Pancreas (tissue), 10 donors: ENCODE measurements around the gene OXNAD1. TPM values are rescaled to one million over a fixed set of nuclear protein-coding genes. Genes with fewer than 3 reads are reported as not detected.

Experiments
- ATAC-seq, 4 donors: fragments of 200-7000 bp; cut with Tn5 transposase; one replicate each; pipeline versions ENCODE4 v1.8.0 to v1.9.1; 2020; ENCODE audit warnings: mild to moderate bottlenecking in 4 of 4, moderate library complexity in 4 of 4
- DNase-seq, 6 donors: peaks; one replicate each; pipeline ENCODE4 v3.0.0-alpha.2; 2020
- FAIRE-seq: peaks from 2 replicates; lab custom pipeline; 2012; peaks lifted over from hg19 to GRCh38; lab: Jason Lieb, UNC
- H3K27ac ChIP-seq, 4 donors: fragments of 200-600 bp; sonication (generic); 1 replicate in 3 of 4; 2 replicates in 1 of 4; pipeline versions ENCODE4 v1.5.0 to v1.8.0; 2020
- H3K27me3 ChIP-seq, 4 donors: fragments of 200-600 bp; one replicate each; pipeline ENCODE4 v1.8.0; 2021
- H3K36me3 ChIP-seq, 3 donors: fragments of 200-600 bp; sonication (generic) in 1 of 3; one replicate each; pipeline versions ENCODE4 v1.5.0 to v1.8.0; 2020 to 2021
- H3K4me1 ChIP-seq, 3 donors: fragments of 200-600 bp; one replicate each; pipeline ENCODE4 v1.8.0; 2021
- H3K4me3 ChIP-seq, 4 donors: fragments of 200-600 bp; sonication (generic) in 2 of 4; one replicate each; pipeline versions ENCODE4 v1.5.0 to v1.8.0; 2020 to 2021
- H3K9me3 ChIP-seq, 4 donors: fragments of 200-600 bp; one replicate each; pipeline ENCODE4 v1.8.0; 2021
- WGBS, 2 donors: extraction: QIAGEN DNeasy Blood & Tissue Kit; methylation state at CpG; one replicate each; pipeline ENCODE4 v1.1.7; 2013; 5-methylcytosine and 5-hydroxymethylcytosine counted together
- intact Hi-C, 3 donors: fragments of 100-400 bp; cut with DNase I; formaldehyde crosslinking; loops; one replicate each; pipeline versions ENCODE4 v1.11.1 to v1.14.2; 2022
- polyA plus RNA-seq, 2 donors: library from polyadenylated mRNA; stranded (reverse); fragments of 200-250 nt; gene quantifications; one replicate each; pipeline ENCODE4 v1.2.3, GENCODE V29; 2013
- total RNA-seq, 6 donors: library from RNA; stranded (reverse); fragmentation: NEBNext Ultra II Directional in 4 of 6; extraction: Animal tissue kit (Norgen Biotek cat#: 25700) in 4 of 6; gene quantifications; one replicate each; pipeline versions ENCODE4 v1.2.1 to v1.2.4, GENCODE V29; 2021 to 2023
- TF ChIP-seq, protein P1 (sequence below), 4 donors: fragments of 200-600 bp; sonication (generic) in 3 of 4; IDR thresholded peaks; one replicate each; pipeline versions ENCODE4 v1.5.0 to v1.8.0; 2021; ENCODE audit warnings: antibody characterized with exemption in 4 of 4
- donor health status: healthy with polysubstance abuse.
- donor health status: DM: no; HTN: no; CAD: no; lungs with moderate emphysema.
- donor health status: DM: no; HTN: no; CAD: no.
- donor health status: control.
- donor health status: control.
- donor health status: Bipolar disorder and iron deficiency.
- donor health status: DM: yes; HTN: yes; CAD: no.
- donor health status: DM: no; HTN: no; CAD: no.
- donor health status: DM: no; HTN: no; CAD: no.
- donor health status: DM: yes; HTN: yes; CAD: no.

Gene OXNAD1
- total and polyA plus RNA-seq, 8 donors, result 2.8 to 6.7 (median 4.0) TPM

DNA sequence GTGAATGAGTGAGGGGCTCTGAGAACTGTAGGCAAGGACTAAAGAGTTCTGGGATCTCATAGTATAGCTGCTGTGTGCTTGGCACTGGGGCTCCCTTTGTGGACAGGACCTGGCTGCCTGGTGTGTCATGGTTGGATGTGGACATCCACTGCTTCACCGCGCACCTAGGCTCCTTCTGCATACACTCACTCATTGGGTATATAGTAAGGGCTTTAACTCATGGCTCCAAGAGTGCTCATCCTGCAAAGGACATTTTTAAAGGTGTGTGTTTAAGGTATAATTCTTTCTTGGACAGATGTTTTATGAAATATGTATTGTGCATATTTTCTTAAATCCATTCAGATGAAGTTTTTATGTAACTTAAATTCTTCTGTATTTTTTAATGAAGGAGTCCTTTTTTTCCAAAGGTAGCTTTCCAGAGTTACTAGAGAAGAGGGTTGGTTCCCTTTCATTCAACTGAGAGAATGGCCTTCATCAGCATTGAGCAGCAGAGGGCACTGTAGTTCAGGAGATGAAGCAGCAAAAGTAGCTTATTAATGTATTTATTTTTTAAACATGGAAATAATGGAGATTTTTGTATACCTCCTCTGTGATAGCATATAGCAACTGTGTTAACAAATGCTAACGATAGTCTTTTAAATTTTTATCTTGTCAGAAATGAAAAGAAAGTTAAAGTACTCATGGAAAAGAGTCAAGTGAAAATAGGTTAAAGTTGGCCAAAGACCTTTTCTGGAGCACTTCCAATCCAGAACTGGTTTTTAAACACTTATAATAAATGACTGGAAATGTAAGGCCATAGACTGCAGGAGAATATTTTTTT, 25.2 kb downstream of the OXNAD1 start:
- H3K27ac ChIP-seq, result no peak overlapping the region
- 52 to 59% methylated on average over 3 of the region's 3 CpGs for WGBS, 2 donors
- no peaks in the 10 kb centered on the region for H3K36me3 ChIP-seq
- ATAC-seq (peak in 3 of 4 donors; percentile 77 to 89 (median 84)), DNase-seq (peak in 2 of 6 donors; percentile 11 to 39), FAIRE-seq (peak; percentile 74)
- H3K4me3 ChIP-seq, result no peak overlapping the region
- intact Hi-C loops, result no loop called here
- H3K9me3 ChIP-seq, result no peaks in the 10 kb centered on the region
- TF ChIP-seq, protein P1, sequence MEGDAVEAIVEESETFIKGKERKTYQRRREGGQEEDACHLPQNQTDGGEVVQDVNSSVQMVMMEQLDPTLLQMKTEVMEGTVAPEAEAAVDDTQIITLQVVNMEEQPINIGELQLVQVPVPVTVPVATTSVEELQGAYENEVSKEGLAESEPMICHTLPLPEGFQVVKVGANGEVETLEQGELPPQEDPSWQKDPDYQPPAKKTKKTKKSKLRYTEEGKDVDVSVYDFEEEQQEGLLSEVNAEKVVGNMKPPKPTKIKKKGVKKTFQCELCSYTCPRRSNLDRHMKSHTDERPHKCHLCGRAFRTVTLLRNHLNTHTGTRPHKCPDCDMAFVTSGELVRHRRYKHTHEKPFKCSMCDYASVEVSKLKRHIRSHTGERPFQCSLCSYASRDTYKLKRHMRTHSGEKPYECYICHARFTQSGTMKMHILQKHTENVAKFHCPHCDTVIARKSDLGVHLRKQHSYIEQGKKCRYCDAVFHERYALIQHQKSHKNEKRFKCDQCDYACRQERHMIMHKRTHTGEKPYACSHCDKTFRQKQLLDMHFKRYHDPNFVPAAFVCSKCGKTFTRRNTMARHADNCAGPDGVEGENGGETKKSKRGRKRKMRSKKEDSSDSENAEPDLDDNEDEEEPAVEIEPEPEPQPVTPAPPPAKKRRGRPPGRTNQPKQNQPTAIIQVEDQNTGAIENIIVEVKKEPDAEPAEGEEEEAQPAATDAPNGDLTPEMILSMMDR (IDR thresholded peaks at IDR 0.05), result peak; percentile 23 to 56 (median 46)
- H3K4me1 ChIP-seq, result no peaks in the 10 kb centered on the region
- H3K27me3 ChIP-seq, result no peaks in the 10 kb centered on the region

DNA sequence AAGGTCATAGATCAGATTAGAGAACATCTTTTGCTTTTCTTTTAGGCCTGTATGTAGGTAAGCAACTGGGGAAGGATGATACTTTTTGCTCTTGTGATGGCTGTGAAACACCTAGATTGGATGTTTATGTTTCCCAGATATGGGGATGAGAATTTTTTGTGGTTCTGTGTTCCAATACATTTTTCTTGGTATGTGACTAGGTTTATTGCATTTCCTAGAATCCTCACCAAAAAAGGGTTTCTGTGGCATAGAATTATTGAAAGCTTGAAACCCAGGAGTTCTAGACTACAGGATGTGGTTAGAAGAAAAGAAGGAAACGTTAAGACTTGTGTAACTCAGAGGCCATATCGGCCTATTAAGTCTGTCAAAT, 25.8 kb downstream of the OXNAD1 start:
- no peaks in the 10 kb centered on the region for H3K36me3 ChIP-seq
- H3K4me3 ChIP-seq, result no peak overlapping the region
- no peaks in the 10 kb centered on the region for H3K4me1 ChIP-seq
- 66 to 86% methylated on average over 2 of the region's 2 CpGs for WGBS, 2 donors
- H3K9me3 ChIP-seq, result no peaks in the 10 kb centered on the region
- FAIRE-seq (no peak), DNase-seq (no peak), ATAC-seq (peak in 1 of 4 donors; percentile 56)
- H3K27me3 ChIP-seq, result no peaks in the 10 kb centered on the region
- no peak overlapping the region for H3K27ac ChIP-seq
- intact Hi-C loops, result no loop called here
- TF ChIP-seq, protein P1 (IDR thresholded peaks at IDR 0.05), result no peak

- TF ChIP-seq, protein P1 (IDR thresholded peaks at IDR 0.05), result no peak
- H3K9me3 ChIP-seq, result no peaks in the 10 kb centered on the region
- intact Hi-C loops, result no loop called here
- FAIRE-seq, result no peak
- H3K4me3 ChIP-seq, result no peak overlapping the region
- no peaks in the 10 kb centered on the region for H3K27me3 ChIP-seq
- no peaks in the 10 kb centered on the region for H3K4me1 ChIP-seq
- no peak for DNase-seq
- no peak overlapping the region for H3K27ac ChIP-seq
- H3K36me3 ChIP-seq, result peaks cover 0 to 5% (median 0%) of the 10 kb centered on the region in 3 donors
- no peak for ATAC-seq
- WGBS, 2 donors, result 94% methylated on average over 5 of the region's 5 CpGs
These were observed 29.8 kb downstream of the OXNAD1 start for GRCh38 chr3:16294844-16295243.

DNA sequence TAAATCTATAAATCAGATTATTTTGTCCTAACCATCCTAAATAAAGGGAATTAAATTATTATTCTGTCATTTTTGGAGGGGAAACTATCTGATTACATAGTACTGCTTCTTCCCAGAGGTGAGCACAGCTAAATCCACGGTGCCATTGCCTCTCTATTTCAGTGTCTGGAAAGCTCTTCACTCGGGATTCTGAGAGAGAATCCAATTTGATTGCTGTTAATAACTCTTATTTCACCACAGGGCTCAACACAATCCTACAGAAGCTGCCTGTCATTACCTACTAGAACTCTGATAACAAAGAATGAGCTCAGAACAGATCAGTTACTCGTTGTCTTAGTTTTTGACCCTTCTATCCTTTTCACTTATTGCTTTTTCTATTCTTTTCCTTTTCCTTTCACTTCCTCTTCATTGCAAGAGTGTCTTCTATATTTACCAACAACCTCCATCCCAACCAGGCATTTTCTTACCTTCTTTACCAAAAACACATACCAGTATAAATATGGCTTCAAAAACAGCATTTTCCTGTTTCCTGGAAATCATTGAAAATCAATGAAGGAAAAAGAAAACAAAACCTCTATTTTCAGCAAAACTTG, 30.4 kb downstream of the OXNAD1 start:
- Histone ChIP-seq H3K9me3 (no peaks in the 10 kb centered on the region), H3K4me3 (no peak overlapping the region), H3K27ac (no peak overlapping the region), H3K36me3 (peaks cover 0 to 5% (median 0%) of the 10 kb centered on the region in 3 donors), H3K4me1 (no peaks in the 10 kb centered on the region), H3K27me3 (no peaks in the 10 kb centered on the region)
- TF ChIP-seq, protein P1 (IDR thresholded peaks at IDR 0.05), result no peak
- 82 to 89% methylated on average over 3 of the region's 3 CpGs for WGBS, 2 donors
- intact Hi-C loops, result no loop called here
- DNase-seq (no peak), ATAC-seq (no peak), FAIRE-seq (no peak)
